GM12865 (cell line): ENCODE measurements around the gene ZNF280C.
"Not testable (repeated sequence)": the region's sequence is repeated elsewhere in the genome, so short reads cannot be mapped to it uniquely, and the experiment has no call there.

Experiments
- DNase-seq: peaks from one replicate; pipeline ENCODE4 v3.0.0; 2010; ENCODE audit warnings: low read depth
- H3K4me3 ChIP-seq: 2 replicates; pipeline ENCODE4 v1.5.1; 2011; ENCODE audit warnings: mild to moderate bottlenecking, low read depth, low read length, control low read depth
- CTCF ChIP-seq: IDR thresholded peaks from 2 replicates; pipeline ENCODE4 v1.5.1; 2011; ENCODE audit warnings: low read length, control low read depth, low read depth, inconsistent platforms; ENCODE audit not compliant: insufficient read depth; ENCODE audit errors: missing control alignments

Gene ZNF280C

GRCh38 chrX:130282151-130282550 is 13.5 kb upstream of the ZNF280C start:
- no peak for DNase-seq
- no peak overlapping the region for H3K4me3 ChIP-seq
- TF ChIP-seq CTCF, result no peak

- H3K4me3 ChIP-seq, result no peak overlapping the region
- no peak for TF ChIP-seq CTCF
- no peak for DNase-seq
Observed at GRCh38 chrX:130280901-130281300, 12.2 kb upstream of the ZNF280C start.

GRCh38 chrX:130272253-130272652 is 3.6 kb upstream of the ZNF280C start:
- H3K4me3 ChIP-seq, DNase-seq: not testable (repeated sequence)

- DNase-seq, H3K4me3 ChIP-seq: not testable (repeated sequence)
Observed at GRCh38 chrX:130269391-130269790, 692 bp upstream of the ZNF280C start.

GRCh38 chrX:130267956-130268448 is 697 bp downstream of the ZNF280C start:
- no peak for DNase-seq
- TF ChIP-seq CTCF, result no peak

GRCh38 chrX:130264573-130264972 is 4.1 kb downstream of the ZNF280C start:
- peak; percentile 19 for DNase-seq
- TF ChIP-seq CTCF, result no peak
- H3K4me3 ChIP-seq, result no peak overlapping the region

More at GRCh38 chrX:130267956-130268448, 697 bp downstream of the ZNF280C start:
- H3K4me3 ChIP-seq, result peak overlapping the region; percentile 88

GRCh38 chrX:130263016-130263415 is 5.7 kb downstream of the ZNF280C start:
- no peak for DNase-seq
- no peak for TF ChIP-seq CTCF
- no peak overlapping the region for H3K4me3 ChIP-seq

GRCh38 chrX:130262231-130262630 is 6.5 kb downstream of the ZNF280C start:
- TF ChIP-seq CTCF, result no peak
- no peak overlapping the region for H3K4me3 ChIP-seq
- no peak for DNase-seq
